GM18868 (cell line): ENCODE data around the gene TTC4.
A peak's percentile ranks its signal among the peaks of the same experiment; 100 is the strongest.
"Not testable (repeated sequence)": the region's sequence is repeated elsewhere in the genome, so short reads cannot be mapped to it uniquely, and the experiment has no call there.

Experiments used
- ATAC-seq: cut with Tn5 transposase; IDR thresholded peaks from one replicate; pipeline ENCODE4 v1.9.1; 2021; ENCODE audit warnings: mild to moderate bottlenecking, moderate library complexity; ENCODE audit not compliant: unreplicated experiment

TTC4 gene

DNA sequence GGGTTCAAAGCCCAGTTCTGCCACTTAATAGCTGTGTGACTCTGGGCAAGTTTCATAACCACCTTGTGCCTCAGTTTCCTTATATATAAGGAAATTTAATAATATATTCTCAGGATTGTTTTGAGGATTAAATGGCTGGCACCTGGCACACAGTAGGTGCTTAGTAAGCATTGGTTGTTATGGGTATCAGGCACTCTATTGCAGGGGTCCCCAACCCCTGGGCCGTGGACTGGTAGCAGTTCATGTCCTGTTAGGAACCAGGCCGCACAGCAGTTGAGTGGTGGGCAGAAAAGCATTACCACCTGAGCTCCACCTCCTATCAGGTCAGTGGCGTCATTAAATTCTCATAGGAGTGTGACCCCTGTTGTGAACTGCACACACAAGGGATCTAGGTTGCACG is 30.2 kb downstream of the TTC4 start:
- ATAC-seq = no peak

DNA sequence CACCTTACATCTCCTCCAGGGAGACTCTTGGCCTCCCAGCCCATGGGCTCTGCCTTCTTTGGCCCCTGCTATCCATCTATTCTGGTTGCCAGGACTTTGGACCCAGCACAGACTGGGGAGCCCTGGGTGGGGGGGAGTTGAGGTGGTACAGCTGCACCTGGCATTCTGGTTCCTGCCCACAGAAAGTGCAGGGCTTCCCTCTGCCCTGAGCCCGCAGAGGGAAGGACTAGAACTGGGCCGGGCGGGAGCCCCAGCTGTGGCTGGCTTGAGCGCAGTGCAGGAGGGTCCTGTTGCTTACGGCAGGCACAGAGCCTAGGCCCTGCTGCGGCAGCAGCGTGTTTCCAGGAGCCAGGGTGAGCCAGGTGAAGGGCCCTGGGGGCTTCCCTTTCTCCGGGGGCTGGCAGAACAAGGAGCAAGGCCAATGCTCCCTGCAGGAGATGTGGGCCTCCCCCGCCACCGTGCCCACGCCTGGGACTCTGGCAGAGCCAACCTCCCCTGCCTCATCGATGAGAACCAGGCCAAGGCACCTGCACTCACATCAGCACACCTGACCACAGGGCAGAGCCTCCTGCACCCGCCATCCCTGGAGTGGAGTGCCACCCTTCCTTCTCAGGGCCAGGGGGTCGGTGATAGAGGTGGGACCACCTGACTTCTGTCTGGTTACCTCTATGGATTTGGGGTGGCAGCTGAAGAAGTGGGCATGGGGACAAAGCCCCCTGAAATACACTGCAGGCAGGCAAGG is 32.6 kb downstream of the TTC4 start:
- ATAC-seq = no peak

DNA sequence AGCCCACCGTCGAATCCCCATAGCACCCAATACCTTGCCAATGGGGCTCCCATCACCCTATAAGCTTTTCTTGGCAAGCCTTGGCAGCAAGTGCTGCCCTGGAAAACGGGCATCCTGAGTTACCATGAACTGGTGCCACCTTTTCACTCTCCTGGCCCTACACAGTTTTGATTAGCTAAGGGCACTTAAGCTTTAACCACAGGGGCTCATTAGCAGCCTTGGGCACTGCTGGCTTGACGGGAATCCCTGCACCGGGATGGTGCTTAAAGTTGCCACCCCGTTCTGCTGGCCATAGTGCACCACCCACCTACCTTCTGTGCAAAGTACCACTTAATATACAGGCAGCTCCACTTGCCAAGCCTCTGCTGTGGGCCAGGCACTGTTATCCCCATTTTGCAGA is 34.9 kb downstream of the TTC4 start:
- no peak for ATAC-seq

DNA sequence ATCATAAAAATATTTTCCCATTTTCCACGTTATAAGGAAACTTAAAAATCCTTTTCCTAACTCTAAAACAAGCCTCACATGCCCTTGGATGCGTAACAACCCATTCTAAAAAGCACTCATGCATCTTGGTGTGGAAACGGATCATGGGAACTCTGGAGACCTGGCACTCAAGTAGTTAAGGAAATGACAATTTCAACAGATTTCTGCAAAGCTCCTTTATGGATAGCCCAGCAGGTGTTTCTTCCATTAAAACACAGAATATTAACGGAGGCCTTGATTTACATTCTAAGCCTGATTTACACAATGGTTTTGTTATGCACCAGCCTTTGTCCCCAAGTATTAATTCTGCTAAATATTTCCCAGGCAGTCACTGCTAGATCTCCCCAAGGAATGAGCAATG is 35.8 kb downstream of the TTC4 start:
- ATAC-seq = no peak

- no peak for ATAC-seq
These were observed 38.4 kb downstream of the TTC4 start for GRCh38 chr1:54754045-54754444.

- no peak for ATAC-seq
These were observed 39.0 kb downstream of the TTC4 start for GRCh38 chr1:54754486-54755285.

DNA sequence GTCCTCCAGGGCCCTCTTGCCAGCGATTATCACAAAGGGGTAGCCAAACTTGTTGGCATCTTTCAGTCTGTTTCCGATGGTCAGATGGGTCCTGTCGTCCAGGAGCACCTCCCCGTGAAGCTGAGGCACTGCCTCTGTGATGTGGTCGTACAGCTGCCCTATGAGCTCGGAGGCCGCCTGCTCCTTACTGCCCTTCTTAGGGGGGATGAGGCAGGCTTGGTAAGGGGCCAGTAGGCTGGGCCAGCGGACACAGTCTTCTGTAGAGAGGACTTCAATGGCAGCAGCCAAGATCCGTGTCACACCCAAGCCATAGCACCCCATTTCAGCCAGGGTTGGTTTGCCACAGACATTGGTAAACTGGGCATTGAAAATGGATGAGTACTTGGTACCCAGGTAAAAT is 42.2 kb downstream of the TTC4 start:
- ATAC-seq = no peak

- ATAC-seq = no peak
These were observed 43.2 kb downstream of the TTC4 start for GRCh38 chr1:54758678-54759348.

GRCh38 chr1:54763816-54764132 is 48.1 kb downstream of the TTC4 start:
- no peak for ATAC-seq

DNA sequence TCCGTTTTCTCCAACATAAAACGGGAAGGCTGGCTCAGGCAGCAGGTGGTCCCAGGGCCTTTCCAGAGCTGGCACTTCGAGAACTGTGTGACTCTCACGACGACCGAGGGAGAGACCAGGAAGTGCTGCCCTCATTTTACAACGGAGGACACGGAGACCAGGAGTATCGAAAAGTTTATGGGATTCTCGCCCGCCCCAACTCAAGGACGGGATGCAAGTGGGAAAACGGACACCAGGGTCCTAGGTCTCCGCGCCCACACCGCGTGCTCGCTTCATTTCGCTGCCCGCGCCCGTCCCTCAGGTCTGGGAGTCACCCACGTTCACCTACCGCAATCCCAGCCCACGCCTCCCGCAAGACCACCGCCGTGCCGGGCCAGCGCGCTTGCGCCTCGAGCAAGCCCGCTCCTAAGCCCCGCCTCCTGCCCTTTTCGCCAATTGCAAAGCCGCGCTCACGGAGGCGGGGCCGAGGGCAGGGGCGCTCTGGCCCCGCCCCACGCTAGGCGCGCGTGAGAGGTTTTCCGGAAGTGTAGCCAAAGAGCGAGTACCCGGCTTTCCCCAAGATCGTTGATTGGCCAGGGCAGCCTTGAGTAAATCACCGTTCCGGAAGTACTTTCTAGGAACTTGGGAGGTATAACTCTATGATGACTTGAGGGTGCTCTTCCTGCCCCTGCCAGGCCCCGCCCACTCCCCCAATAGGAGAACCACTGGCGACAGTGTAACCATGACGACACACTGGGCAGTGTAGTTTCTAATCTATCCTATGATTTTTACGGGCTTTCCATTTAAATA is 48.7 kb downstream of the TTC4 start, which contains the start of gene PARS2:
TSS of gene PARS2 (minus strand) at position 391 of the 789 bp plus-strand sequence. CDS start 5,362 bp downstream, outside the sequence.
- ATAC-seq = peak; percentile 94

GRCh38 chr1:54764922-54765561 is 49.4 kb downstream of the TTC4 start:
- peak; percentile 12 for ATAC-seq

GRCh38 chr1:54766726-54767125 is 51.1 kb downstream of the TTC4 start:
- no peak for ATAC-seq

- ATAC-seq = no peak
These were observed 51.9 kb downstream of the TTC4 start for GRCh38 chr1:54767526-54767925.

GRCh38 chr1:54768093-54768492 is 52.4 kb downstream of the TTC4 start:
- ATAC-seq = no peak

- ATAC-seq = no peak
These were observed 57.3 kb downstream of the TTC4 start for GRCh38 chr1:54772951-54773350.

DNA sequence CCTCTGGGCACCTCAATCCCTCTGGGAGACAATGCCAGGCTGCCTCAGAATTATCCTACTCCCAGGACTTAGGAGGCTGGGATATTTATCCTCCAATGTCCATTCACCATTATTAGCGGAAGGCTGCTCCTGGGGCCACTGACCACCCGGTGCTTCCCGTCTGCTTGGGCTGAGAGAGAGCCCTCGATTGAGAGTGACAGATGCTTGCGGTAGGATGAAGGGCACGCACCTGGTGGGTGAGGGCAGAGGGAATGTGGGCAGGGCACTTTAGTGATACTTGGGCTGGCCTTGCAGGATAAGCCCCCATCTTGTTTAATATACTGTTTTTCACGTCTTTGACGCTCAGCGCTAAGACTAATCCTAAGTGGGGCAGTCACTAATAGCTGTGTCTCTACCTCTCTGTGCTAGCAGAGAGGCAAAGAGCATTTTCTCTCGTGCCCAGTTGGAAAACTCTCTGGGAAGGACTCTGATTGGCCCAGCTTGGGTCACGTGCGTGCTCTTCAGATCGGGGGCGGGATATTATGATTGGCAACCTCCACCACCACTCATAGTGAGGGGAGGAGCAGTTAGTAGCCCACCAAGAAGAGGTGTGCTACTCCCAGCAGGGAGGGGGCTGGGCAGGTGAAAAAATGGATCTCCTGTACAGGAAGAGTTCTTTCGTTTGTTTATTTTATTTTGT is 59.3 kb downstream of the TTC4 start:
- ATAC-seq = no peak

DNA sequence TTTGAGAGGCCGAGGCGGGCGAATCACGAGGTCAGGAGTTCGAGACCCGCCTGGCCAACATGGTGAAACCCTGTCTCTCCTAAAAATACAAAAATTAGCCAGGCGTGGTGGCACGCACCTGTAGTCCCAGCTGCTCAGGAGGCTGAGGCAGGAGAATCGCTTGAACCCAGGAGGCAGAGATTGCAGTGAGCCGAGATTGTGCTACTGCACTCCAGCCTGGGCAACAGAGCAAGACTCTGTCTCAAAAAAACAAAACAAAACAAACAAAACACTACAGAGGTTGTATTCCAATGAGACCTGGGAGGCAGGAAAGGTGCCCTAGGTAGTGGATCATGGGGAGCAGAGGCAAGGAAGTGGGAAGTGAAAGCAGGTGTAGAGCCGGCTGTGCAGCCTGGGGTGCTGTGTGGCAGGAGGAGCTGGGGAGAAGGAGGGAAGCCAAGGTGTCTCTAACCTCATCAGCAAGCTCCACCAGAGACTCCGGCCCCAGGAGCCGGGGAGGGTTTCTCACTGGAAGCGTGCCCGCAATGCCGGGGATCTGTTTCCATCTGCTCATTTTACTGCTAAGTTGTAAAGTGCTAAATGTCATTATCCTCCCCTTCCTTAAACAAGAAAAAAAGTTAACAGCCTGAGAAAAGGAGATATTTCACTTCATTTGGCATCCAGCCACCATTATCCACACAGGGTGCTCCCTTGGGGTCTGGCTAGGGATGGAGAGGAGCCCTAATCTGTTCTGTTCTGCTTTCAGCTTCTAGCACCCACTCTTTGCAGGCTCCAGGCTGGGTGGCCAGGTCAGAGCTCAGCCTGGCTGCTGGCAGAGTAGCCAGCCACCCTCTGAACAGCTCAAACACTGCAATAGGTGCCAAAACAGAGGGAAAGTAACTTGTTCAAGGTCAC is 60.4 kb downstream of the TTC4 start:
- ATAC-seq = not testable (repeated sequence)

DNA sequence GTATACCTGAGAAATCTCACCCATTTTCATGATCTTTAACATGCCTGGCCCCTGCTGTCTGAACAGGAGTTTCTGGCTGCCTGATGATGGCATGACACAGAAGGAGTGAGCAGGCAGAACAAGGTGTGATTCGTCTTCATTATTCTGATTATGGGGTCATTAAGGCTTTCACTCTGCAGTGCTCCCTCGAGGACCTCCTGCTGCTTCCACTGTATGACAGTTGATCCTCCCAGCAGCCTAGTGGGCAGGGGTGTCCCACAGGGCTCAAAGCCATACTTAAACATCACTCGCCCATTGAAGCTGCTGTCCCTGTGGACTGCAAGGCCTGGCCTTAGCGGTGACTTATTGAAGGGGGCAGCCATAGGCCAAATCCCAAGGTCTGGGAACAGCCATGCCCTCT is 61.4 kb downstream of the TTC4 start:
- ATAC-seq = no peak

- no peak for ATAC-seq
These were observed 61.8 kb downstream of the TTC4 start for GRCh38 chr1:54777431-54777830.
